Measurements from ENCODE around the gene GPC5.
"Not testable (repeated sequence)": the region's sequence is repeated elsewhere in the genome, so short reads cannot be mapped to it uniquely, and the experiment has no call there.

Gene GPC5

GRCh38 chr13:92602560-92602959, 1204.1 kb downstream of the GPC5 start:
- no peak for DNase-seq

- no peak for DNase-seq
Observed at GRCh38 chr13:92609376-92609775, 1211.0 kb downstream of the GPC5 start.

GRCh38 chr13:92612892-92613291, 1214.5 kb downstream of the GPC5 start:
- no peak for DNase-seq

GRCh38 chr13:92613921-92614320, 1215.5 kb downstream of the GPC5 start:
- DNase-seq: no peak

GRCh38 chr13:92621985-92622384, 1223.6 kb downstream of the GPC5 start:
- DNase-seq: no peak

- DNase-seq: no peak
Observed at GRCh38 chr13:92622905-92623304, 1224.5 kb downstream of the GPC5 start.

GRCh38 chr13:92626274-92626673, 1227.9 kb downstream of the GPC5 start:
- DNase-seq: no peak

- no peak for DNase-seq
Observed at GRCh38 chr13:92640936-92641335, 1242.5 kb downstream of the GPC5 start.

GRCh38 chr13:92649140-92649813, 1250.9 kb downstream of the GPC5 start:
- DNase-seq: no peak

- DNase-seq: no peak
Observed at GRCh38 chr13:92656103-92656502, 1257.7 kb downstream of the GPC5 start.

- DNase-seq: no peak
Observed at GRCh38 chr13:92656648-92657047, 1258.2 kb downstream of the GPC5 start.

- DNase-seq: no peak
Observed at GRCh38 chr13:92657565-92657964, 1259.1 kb downstream of the GPC5 start.

- no peak for DNase-seq
Observed at GRCh38 chr13:92658293-92658692, 1259.9 kb downstream of the GPC5 start.

- no peak for DNase-seq
Observed at GRCh38 chr13:92661406-92661805, 1263.0 kb downstream of the GPC5 start.

- DNase-seq: no peak
Observed at GRCh38 chr13:92668157-92668556, 1269.7 kb downstream of the GPC5 start.

GRCh38 chr13:92670096-92670495, 1271.7 kb downstream of the GPC5 start:
- no peak for DNase-seq

- DNase-seq: no peak
Observed at GRCh38 chr13:92671821-92672220, 1273.4 kb downstream of the GPC5 start.

- no peak for DNase-seq
Observed at GRCh38 chr13:92676246-92676645, 1277.8 kb downstream of the GPC5 start.

- no peak for DNase-seq
Observed at GRCh38 chr13:92677571-92677970, 1279.2 kb downstream of the GPC5 start.

GRCh38 chr13:92679602-92680001, 1281.2 kb downstream of the GPC5 start:
- DNase-seq: no peak

- no peak for DNase-seq
Observed at GRCh38 chr13:92681239-92681638, 1282.8 kb downstream of the GPC5 start.

- no peak for DNase-seq
Observed at GRCh38 chr13:92682832-92683517, 1284.6 kb downstream of the GPC5 start.

GRCh38 chr13:92694047-92694446, 1295.6 kb downstream of the GPC5 start:
- DNase-seq: no peak

- not testable (repeated sequence) for DNase-seq
Observed at GRCh38 chr13:92695827-92696226, 1297.4 kb downstream of the GPC5 start.

GRCh38 chr13:92716749-92717148, 1318.3 kb downstream of the GPC5 start:
- no peak for DNase-seq

Measured in activated CD4-positive, CD25-positive, alpha-beta regulatory T cell treated with anti-CD3 and anti-CD28 coated beads, Interleukin-2, amount 50 U/mL, for 72 hours (primary cell).